ES-I3 (cell line): ENCODE data around the gene GTPBP3.
"Not testable (repeated sequence)": the region's sequence is repeated elsewhere in the genome, so short reads cannot be mapped to it uniquely, and the experiment has no call there.

Experiments used
- H3K36me3 ChIP-seq: 2 replicates; pipeline ENCODE4 v1.6.1; 2013; ENCODE audit warnings: mild to moderate bottlenecking, low read length, control low read depth, moderate library complexity; ENCODE audit not compliant: insufficient read depth
- H3K4me1 ChIP-seq: 2 replicates; pipeline ENCODE4 v1.6.1; 2013; ENCODE audit warnings: mild to moderate bottlenecking, control low read depth, low read length; ENCODE audit not compliant: insufficient read depth
- H3K9ac ChIP-seq: 2 replicates; pipeline ENCODE4 v1.6.1; 2013; ENCODE audit warnings: low read depth, mild to moderate bottlenecking, low read length, moderate library complexity
- H3K9me3 ChIP-seq: 2 replicates; pipeline ENCODE4 v1.6.1; 2013; ENCODE audit warnings: mild to moderate bottlenecking, low read length, moderate library complexity; ENCODE audit not compliant: control insufficient read depth, insufficient read depth

The GTPBP3 gene

GRCh38 chr19:17357078-17357666, 19.8 kb downstream of the GTPBP3 start:
- no peak overlapping the region for H3K9ac ChIP-seq
- no peaks in the 10 kb centered on the region for H3K9me3 ChIP-seq
- no peaks in the 10 kb centered on the region for H3K36me3 ChIP-seq
- H3K4me1 ChIP-seq = no peaks in the 10 kb centered on the region; the same call in 1 of the 2 replicates

DNA sequence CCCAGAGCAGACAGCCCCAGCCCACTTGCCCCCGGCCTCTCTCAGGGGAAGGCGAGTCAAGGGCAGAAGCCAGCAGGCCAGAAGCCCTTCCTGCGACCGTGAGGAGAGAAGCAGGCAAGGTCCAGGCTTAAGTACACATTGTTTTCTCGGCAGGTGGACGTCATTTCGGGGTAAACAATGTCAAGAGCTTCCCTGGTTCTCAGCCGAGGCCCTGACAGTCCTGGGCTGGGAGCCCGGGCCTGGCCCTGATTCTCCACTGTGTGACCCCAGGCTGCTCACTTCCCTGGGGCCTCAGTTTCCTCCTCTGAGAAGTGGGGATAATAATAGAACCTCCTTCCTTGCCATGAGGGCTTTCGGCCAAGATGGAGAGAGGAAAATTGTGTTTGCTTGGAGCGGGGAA, 20.4 kb downstream of the GTPBP3 start:
- no peaks in the 10 kb centered on the region; the same call in 1 of the 2 replicates for H3K4me1 ChIP-seq
- no peaks in the 10 kb centered on the region for H3K36me3 ChIP-seq
- no peaks in the 10 kb centered on the region for H3K9me3 ChIP-seq
- no peak overlapping the region for H3K9ac ChIP-seq

GRCh38 chr19:17358395-17358794, 21.0 kb downstream of the GTPBP3 start:
- H3K9me3 ChIP-seq = no peaks in the 10 kb centered on the region
- H3K36me3 ChIP-seq = no peaks in the 10 kb centered on the region
- H3K4me1 ChIP-seq = no peaks in the 10 kb centered on the region; the same call in 1 of the 2 replicates
- no peak overlapping the region for H3K9ac ChIP-seq

GRCh38 chr19:17359905-17360800, 22.8 kb downstream of the GTPBP3 start:
- Histone ChIP-seq H3K4me1 (no peaks in the 10 kb centered on the region; the same call in 1 of the 2 replicates), H3K9me3 (no peaks in the 10 kb centered on the region), H3K36me3 (no peaks in the 10 kb centered on the region), H3K9ac (no peak overlapping the region)

DNA sequence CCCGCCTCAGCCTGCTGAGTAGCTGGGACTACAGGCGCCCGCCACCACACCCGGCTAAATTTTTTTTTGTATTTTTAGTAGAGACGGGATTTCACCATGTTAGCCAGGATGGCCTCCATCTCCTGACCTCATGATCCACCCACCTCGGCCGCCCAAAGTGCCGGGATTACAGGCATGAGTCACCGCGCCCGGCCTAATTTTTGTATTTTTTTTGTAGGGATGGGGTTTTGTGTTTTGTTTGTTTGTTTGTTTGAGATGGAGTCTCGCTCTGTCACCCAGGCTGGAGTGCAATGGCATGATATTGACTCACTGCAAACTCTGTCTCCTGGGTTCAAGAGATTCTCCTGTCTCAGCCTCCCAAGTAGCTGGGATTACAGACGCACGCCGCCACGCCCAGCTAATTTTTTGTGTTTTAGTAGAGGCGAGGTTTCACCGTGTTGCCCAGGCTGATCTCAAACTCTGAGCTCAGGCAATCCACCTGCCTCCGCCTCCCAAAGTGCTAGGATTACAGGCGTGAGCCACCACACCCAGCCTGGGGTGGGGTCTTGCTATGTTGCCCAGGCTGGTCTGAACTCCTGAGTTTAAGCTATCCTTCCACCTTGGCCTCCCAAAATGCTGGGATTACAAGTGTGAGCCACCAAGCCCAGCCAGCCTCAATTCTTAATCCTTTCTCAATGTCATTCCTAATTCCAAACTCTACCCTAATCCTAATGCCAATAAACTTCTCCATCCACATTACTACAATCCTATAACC, 26.7 kb downstream of the GTPBP3 start:
- H3K4me1 ChIP-seq, H3K36me3 ChIP-seq, H3K9me3 ChIP-seq, H3K9ac ChIP-seq: not testable (repeated sequence)

DNA sequence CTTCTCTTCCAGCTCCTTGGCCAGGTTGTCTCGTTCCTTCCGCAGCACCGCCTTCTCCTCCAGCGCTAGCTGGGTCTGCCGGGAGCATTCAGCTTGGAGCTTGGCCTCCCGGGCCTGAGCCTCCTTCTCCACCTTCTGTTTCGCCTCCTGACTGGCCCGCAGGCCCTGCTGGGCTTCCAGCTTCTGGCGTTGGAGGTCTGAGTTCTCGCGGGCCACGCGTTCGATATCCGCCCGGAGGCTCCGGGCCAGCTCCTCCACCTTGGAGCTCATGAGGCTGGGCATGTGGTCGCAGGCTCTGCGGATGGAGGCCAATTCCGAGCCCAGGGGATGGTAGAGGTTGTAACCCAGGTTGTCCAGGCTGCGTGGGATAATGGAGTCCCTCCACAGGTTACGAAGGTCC, 28.0 kb downstream of the GTPBP3 start:
- H3K9me3 ChIP-seq = no peaks in the 10 kb centered on the region
- peaks cover 4% of the 10 kb centered on the region; the same call in 1 of the 2 replicates for H3K4me1 ChIP-seq
- H3K9ac ChIP-seq = no peak overlapping the region
- no peaks in the 10 kb centered on the region for H3K36me3 ChIP-seq

DNA sequence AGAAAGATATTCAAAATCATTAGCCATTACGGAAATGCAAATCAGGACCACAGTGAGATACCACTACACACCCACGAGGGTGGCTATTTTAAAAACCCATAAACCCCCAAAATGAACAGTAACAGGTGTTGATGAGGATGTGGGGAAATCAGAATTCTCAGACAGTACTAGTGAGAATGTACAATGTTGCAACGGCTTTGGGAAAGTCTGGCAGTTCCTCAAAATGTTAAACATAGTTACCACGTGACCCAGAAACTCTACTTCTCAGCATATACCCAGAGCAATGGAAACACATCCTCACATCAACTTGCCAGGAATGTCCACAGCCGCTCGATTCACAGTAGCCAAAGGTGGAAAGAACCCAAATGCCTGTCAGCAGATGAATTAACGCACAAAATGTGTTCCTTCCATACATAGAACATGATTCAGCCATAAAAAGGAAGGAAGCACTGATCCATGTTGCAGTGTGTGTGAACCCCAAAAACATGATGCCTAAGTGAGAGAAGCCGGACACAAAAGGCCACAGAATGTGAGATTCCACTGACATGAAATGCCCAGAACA, 32.8 kb downstream of the GTPBP3 start:
- H3K36me3 ChIP-seq = no peaks in the 10 kb centered on the region
- no peak overlapping the region for H3K9ac ChIP-seq
- H3K4me1 ChIP-seq = peaks cover 5% of the 10 kb centered on the region; the same call in 1 of the 2 replicates
- H3K9me3 ChIP-seq = no peaks in the 10 kb centered on the region

DNA sequence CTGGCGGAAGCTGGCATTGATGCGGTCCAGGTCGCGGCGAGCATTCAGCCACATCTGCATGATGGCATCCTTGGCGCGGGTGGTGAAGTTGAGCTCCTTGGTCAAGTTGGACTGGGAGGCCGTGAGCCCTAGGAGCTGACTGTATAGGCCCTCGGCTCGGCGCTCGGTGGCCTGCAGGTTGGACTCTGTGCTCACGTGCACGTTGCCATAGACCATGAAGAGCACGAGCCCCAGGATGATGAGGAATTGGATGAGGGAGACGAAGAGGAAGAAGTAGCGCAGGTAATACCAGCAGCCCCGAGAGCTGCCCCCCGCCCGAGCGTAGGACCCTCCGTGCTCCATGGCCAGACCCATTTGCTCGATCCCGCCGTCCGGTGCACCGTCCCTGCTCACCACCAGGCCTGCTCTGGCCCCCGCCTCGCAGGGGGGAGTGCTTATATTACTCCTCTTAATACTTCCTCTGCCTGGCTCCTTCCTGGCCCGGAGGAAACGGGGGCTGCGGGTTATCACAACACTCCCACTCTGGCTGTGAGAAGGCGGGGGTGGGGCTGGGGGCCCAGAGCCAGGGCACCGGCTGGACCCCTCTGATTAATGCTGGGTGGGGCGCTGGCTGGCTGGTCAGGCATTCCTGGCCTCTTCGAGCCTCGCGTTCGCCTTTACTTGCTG, 39.7 kb downstream of the GTPBP3 start, which contains the start of gene PLVAP:
PLVAP (minus strand) TSS at position 408 of the 666 bp plus-strand sequence; CDS start at position 354, 54 bp downstream.
- H3K36me3 ChIP-seq = no peaks in the 10 kb centered on the region
- H3K4me1 ChIP-seq = peaks cover 7% of the 10 kb centered on the region; the same call in 1 of the 2 replicates
- peaks cover 6% of the 10 kb centered on the region; the same call in 1 of the 2 replicates for H3K9me3 ChIP-seq
- H3K9ac ChIP-seq = no peak within 1 kb of the TSS

DNA sequence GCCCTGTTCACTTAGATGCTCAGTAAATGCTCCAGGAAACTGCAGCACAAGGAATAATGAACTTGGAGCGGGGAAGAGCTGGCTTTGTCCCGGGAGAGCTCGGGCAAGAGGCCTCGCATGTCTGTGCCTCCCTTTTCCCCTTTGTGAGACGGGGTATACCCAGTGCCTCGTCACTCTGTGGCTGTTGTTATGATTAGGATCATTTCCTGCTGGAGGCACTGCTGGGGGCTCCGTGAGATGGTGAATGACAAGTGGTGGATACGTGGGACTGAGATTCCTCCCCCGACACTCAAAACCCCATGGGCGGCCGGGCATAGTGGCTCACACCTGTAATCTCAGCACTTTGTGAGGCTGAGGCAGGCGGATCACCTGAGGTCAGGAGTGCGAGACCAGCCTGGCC, 40.9 kb downstream of the GTPBP3 start:
- Histone ChIP-seq H3K9ac (no peak overlapping the region), H3K9me3 (peaks cover 6% of the 10 kb centered on the region; the same call in 1 of the 2 replicates), H3K36me3 (no peaks in the 10 kb centered on the region), H3K4me1 (peaks cover 13% of the 10 kb centered on the region; the same call in 1 of the 2 replicates)

DNA sequence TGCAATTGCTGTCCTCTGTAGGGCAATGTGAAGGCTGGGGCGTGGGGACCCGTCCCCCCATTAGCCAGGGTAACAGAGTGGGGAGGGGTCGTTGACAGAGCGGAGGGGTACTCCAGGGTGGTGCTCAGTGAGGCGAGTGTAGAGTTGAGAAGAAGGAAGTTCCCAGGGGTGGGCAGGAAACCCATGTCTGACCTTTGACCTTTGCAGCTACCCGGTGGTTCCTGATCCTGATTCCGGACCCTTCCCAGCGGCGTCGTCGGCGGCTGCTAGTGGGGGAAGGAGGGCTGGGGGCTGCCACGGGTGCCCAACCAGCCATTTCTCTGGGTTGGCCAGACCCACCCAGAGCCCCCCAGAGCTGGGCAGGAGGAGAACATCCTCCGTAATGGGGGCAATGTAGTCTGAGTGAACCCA, 41.9 kb downstream of the GTPBP3 start:
- Histone ChIP-seq H3K9ac (no peak overlapping the region), H3K36me3 (no peaks in the 10 kb centered on the region), H3K9me3 (peaks cover 6% of the 10 kb centered on the region; the same call in 1 of the 2 replicates), H3K4me1 (peaks cover 13% of the 10 kb centered on the region; the same call in 1 of the 2 replicates)

- peaks cover 13% of the 10 kb centered on the region; the same call in 1 of the 2 replicates for H3K4me1 ChIP-seq
- no peaks in the 10 kb centered on the region for H3K36me3 ChIP-seq
- peaks cover 6% of the 10 kb centered on the region; the same call in 1 of the 2 replicates for H3K9me3 ChIP-seq
- no peak overlapping the region for H3K9ac ChIP-seq
These were observed 43.2 kb downstream of the GTPBP3 start for GRCh38 chr19:17380426-17381138.

GRCh38 chr19:17385878-17386611, 48.7 kb downstream of the GTPBP3 start:
- Histone ChIP-seq H3K4me1 (peaks cover 6% of the 10 kb centered on the region; the same call in 1 of the 2 replicates), H3K9ac (no peak overlapping the region), H3K36me3 (no peaks in the 10 kb centered on the region), H3K9me3 (no peaks in the 10 kb centered on the region)
